ENCODE measurements around the gene TBXAS1.

DNA sequence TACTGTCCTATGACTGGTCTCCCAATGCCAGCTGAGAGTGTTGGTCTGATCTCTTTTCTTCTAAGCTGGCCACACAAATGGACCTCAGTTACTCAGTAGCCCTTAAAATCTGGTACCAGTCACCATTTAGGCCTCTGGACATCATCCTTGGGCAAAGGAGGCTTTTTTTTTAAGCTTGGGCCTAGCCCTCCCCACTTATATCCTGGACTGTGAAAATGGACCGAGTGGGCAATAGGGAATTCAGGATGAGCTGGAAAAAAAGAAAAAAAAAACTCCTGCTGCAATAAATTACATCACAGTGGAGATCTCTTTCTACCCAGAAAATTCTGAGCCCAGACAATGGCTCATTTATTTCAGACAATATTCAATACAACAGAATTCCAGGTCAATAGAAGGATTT, 165.3 kb downstream of the TBXAS1 start:
- TF ChIP-seq ZFP41 (tag by site-specific recombination; IDR thresholded peaks at IDR 0.05; ENCODE audit: borderline replicate concordance) = no peak
- no peak for TF ChIP-seq ZBTB8A (tag by site-specific recombination; IDR thresholded peaks at IDR 0.05)
- TF ChIP-seq, protein P1, sequence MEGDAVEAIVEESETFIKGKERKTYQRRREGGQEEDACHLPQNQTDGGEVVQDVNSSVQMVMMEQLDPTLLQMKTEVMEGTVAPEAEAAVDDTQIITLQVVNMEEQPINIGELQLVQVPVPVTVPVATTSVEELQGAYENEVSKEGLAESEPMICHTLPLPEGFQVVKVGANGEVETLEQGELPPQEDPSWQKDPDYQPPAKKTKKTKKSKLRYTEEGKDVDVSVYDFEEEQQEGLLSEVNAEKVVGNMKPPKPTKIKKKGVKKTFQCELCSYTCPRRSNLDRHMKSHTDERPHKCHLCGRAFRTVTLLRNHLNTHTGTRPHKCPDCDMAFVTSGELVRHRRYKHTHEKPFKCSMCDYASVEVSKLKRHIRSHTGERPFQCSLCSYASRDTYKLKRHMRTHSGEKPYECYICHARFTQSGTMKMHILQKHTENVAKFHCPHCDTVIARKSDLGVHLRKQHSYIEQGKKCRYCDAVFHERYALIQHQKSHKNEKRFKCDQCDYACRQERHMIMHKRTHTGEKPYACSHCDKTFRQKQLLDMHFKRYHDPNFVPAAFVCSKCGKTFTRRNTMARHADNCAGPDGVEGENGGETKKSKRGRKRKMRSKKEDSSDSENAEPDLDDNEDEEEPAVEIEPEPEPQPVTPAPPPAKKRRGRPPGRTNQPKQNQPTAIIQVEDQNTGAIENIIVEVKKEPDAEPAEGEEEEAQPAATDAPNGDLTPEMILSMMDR (tag by site-specific recombination; IDR thresholded peaks at IDR 0.05) = no peak
- TF ChIP-seq, protein P2, sequence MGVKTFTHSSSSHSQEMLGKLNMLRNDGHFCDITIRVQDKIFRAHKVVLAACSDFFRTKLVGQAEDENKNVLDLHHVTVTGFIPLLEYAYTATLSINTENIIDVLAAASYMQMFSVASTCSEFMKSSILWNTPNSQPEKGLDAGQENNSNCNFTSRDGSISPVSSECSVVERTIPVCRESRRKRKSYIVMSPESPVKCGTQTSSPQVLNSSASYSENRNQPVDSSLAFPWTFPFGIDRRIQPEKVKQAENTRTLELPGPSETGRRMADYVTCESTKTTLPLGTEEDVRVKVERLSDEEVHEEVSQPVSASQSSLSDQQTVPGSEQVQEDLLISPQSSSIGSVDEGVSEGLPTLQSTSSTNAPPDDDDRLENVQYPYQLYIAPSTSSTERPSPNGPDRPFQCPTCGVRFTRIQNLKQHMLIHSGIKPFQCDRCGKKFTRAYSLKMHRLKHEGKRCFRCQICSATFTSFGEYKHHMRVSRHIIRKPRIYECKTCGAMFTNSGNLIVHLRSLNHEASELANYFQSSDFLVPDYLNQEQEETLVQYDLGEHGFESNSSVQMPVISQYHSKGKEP (tag by site-specific recombination; IDR thresholded peaks at IDR 0.05) = no peak
- no peak for TF ChIP-seq ZEB2 (tag by site-specific recombination; IDR thresholded peaks at IDR 0.05)
